Heart right ventricle (tissue), 16 donors: Measurements from ENCODE around the gene DLEC1. TPM values are rescaled to one million over a fixed set of nuclear protein-coding genes. Genes with fewer than 3 reads are reported as not detected.

Experiments used
- ATAC-seq, 8 donors: fragments of 200-7000 bp; cut with Tn5 transposase; one replicate each; pipeline ENCODE4 v1.9.1; 2020; ENCODE audit warnings: mild to moderate bottlenecking in 8 of 8, moderate library complexity in 8 of 8, moderate number of reproducible peaks in 1 of 8
- DNase-seq, 2 donors: peaks; one replicate each; pipeline ENCODE4 v3.0.0-alpha.2; 2020
- H3K27ac ChIP-seq, 10 donors: fragments of 200-600 bp; sonication (generic) in 2 of 10; one replicate each; pipeline versions ENCODE4 v1.5.0 to v1.8.0; 2020 to 2022; ENCODE audit warnings: mild to moderate bottlenecking in 3 of 10
- H3K27me3 ChIP-seq, 7 donors: fragments of 200-600 bp; one replicate each; pipeline ENCODE4 v1.8.0; 2021 to 2022; ENCODE audit warnings: mild to moderate bottlenecking in 2 of 7
- H3K36me3 ChIP-seq, 9 donors: fragments of 200-600 bp; sonication (generic) in 1 of 9; one replicate each; pipeline versions ENCODE4 v1.5.0 to v1.8.0; 2020 to 2022; ENCODE audit warnings: mild to moderate bottlenecking in 2 of 9
- H3K4me1 ChIP-seq, 9 donors: fragments of 200-600 bp; sonication (generic) in 1 of 9; one replicate each; pipeline versions ENCODE4 v1.5.0 to v1.8.0; 2020 to 2022; ENCODE audit warnings: mild to moderate bottlenecking in 4 of 9
- H3K4me3 ChIP-seq, 10 donors: fragments of 200-600 bp; sonication (generic) in 2 of 10; one replicate each; pipeline versions ENCODE4 v1.5.0 to v1.8.0; 2020 to 2022; ENCODE audit warnings: mild to moderate bottlenecking in 7 of 10, moderate library complexity in 2 of 10
- H3K9me3 ChIP-seq, 11 donors: fragments of 200-600 bp in 10 of 11; sonication (generic) in 2 of 11; one replicate each; pipeline versions ENCODE4 v1.5.0 to v1.8.0; 2013 to 2022; ENCODE audit warnings: mild to moderate bottlenecking in 2 of 11, control low read depth in 1 of 11, moderate library complexity in 1 of 11
- WGBS, 2 donors: extraction: QIAGEN DNeasy Blood & Tissue Kit; methylation state at CpG; one replicate each; pipeline ENCODE4 v1.1.7; 2013; ENCODE audit warnings: inconsistent platforms in 1 of 2; 5-methylcytosine and 5-hydroxymethylcytosine counted together
- intact Hi-C, 10 donors: fragments of 100-400 bp; cut with DNase I; formaldehyde crosslinking; loops; one replicate each; pipeline versions ENCODE4 v1.11.1 to v1.14.2; 2022
- polyA plus RNA-seq, 2 donors: library from polyadenylated mRNA; stranded (reverse); fragments of 200-250 nt; gene quantifications; one replicate each; pipeline ENCODE4 v1.2.3, GENCODE V29; 2013
- total RNA-seq, 10 donors: library from RNA; stranded (reverse); fragmentation: NEBNext Ultra II Directional in 3 of 10; extraction: Animal tissue kit (Norgen Biotek cat#: 25700) in 3 of 10; gene quantifications; one replicate each; pipeline versions ENCODE4 v1.2.1 to v1.2.4, GENCODE V29; 2021 to 2023
- TF ChIP-seq, protein P1 (sequence below), 9 donors: fragments of 200-600 bp; sonication (generic) in 2 of 9; IDR thresholded peaks; one replicate each; pipeline versions ENCODE4 v1.5.0 to v1.8.0; 2021 to 2022; ENCODE audit warnings: antibody characterized with exemption in 9 of 9, mild to moderate bottlenecking in 5 of 9, moderate library complexity in 1 of 9
- donor health status: Arrhythmogenic right ventricular cardiomyopathy.
- donor health status: ischemic (EF 13 %, LVEDD 7.1; RV severe dilation, severe dysfunction).
- donor health status: healthy with polysubstance abuse.
- donor health status: DM: no; HTN: yes; CAD: no.
- donor health status: DM: no; HTN: no; CAD: no.
- donor health status: ischemic (EF 25% LVEDD 6.9; RV normal size, moderate dysfunction).
- donor health status: ischemic (EF 25% LVEDD 5.7; RV mildly dilated, moderate dysfunction).
- donor health status: healthy.
- donor health status: DM: yes; HTN: yes; CAD: no.
- donor health status: Ischemic cardiomyopathy.
- donor health status: ischemic (EF 35%, LVEDD 5.7; RV mildly dilated, moderate dysfunction).
- donor health status: nonischemic (EF 11% LVEDD 7.7; RV severe dilation, severe dysfunction).
- donor health status: DM: yes; HTN: yes; CAD: no.
- donor health status: PGD.
- donor health status: ischemic (EF 29% LVEDD 5.4; RV normal size, mild dysfunction).
- donor health status: nonischemic (EF 23%, LVEDD 6.1; RV moderate dilation, normal function).

DLEC1 gene
- total and polyA plus RNA-seq, 12 donors = 0.09 to 0.66 (median 0.30) TPM; not detected in 4

DNA sequence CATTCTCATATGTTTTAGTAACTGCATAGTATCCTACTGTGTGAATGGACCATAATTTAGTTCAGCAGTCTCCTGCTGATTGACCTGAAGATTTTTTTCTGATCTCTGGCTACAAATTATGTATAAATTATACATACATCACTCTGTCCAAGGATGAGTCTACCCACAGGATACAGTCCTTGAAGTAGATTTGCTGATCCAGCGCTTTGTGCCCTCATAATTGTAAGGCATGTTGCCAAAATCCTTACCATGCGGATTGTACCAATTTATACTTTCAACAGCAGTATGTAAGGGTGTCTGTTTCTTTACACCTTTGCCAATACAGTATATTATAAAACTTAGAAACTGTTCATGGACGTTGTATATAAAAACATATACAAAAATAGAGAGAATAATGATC, 51.4 kb downstream of the DLEC1 start:
- Histone ChIP-seq H3K27ac (no peak overlapping the region), H3K4me1 (no peaks in the 10 kb centered on the region), H3K9me3 (peaks cover 0 to 12% (median 0%) of the 10 kb centered on the region in 11 donors), H3K36me3 (no peaks in the 10 kb centered on the region), H3K27me3 (peaks cover 0 to 8% (median 0%) of the 10 kb centered on the region in 7 donors), H3K4me3 (no peak overlapping the region)
- no peak for ATAC-seq
- TF ChIP-seq, protein P1, sequence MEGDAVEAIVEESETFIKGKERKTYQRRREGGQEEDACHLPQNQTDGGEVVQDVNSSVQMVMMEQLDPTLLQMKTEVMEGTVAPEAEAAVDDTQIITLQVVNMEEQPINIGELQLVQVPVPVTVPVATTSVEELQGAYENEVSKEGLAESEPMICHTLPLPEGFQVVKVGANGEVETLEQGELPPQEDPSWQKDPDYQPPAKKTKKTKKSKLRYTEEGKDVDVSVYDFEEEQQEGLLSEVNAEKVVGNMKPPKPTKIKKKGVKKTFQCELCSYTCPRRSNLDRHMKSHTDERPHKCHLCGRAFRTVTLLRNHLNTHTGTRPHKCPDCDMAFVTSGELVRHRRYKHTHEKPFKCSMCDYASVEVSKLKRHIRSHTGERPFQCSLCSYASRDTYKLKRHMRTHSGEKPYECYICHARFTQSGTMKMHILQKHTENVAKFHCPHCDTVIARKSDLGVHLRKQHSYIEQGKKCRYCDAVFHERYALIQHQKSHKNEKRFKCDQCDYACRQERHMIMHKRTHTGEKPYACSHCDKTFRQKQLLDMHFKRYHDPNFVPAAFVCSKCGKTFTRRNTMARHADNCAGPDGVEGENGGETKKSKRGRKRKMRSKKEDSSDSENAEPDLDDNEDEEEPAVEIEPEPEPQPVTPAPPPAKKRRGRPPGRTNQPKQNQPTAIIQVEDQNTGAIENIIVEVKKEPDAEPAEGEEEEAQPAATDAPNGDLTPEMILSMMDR (IDR thresholded peaks at IDR 0.05) = no peak
- 89 to 93% methylated on average over 3 of the region's 3 CpGs for WGBS, 2 donors
- intact Hi-C loops = no loop called here
- DNase-seq = no peak

DNA sequence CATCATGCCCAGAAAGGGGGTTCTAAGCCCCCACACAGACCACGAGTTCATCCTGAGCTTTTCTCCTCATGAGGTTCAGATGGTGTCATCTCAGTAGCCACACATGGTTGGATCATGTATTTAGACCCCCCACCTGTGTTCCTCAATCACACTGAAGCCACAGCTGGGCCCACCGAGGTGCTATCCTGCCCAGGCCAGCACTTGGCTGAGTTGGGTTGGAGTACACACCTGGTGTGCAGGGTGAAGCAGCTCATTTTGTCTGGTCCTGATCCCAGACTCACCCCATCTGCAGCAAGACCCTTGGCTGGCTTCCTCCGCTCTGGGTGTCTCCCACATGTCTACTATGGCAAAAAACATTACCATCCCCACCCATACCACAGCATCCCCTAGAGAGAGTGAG, 56.0 kb downstream of the DLEC1 start:
- intact Hi-C loops = no loop called here

DNA sequence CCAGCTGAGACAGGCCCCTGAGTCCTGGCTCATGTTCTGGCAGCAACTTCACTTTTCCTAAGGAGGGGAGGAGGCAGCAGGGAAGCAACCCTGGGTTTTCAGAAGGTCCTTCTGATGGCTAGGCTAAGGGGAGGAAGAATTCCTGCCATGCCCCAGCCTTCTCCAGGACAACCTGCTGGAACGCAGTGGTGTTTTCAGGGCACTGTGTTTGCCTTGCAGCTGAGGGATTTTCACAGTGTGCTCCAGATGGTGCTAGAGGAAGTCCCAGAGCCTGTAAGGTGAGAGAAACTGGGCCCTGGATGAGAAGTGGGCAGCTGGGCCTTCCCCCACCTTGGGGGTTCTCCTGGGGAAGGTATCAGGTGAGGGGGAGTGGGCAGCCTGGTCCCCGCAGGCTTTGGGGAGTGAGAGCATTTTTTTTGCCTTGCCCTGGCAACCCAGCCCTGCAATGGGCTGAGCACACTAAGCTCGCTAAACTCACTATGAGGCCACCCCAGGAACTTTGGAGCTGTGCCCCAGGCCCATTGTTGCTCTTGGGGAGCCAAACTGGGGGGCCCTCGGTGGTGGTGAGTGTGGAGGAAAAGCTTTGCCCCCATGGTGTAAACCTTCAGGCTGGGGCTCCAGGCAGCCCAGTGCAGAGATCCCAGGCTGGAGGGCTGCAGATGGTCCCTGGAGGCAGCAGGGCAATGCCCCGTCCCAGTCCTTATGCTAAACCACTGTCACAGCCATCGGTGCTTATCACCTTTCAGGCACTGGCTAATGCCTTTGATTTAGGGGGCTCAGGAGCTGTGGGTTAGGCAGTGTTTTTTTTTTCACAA, 56.9 kb downstream of the DLEC1 start:
- no peak overlapping the region for H3K27ac ChIP-seq
- no peak for DNase-seq
- TF ChIP-seq, protein P1 (IDR thresholded peaks at IDR 0.05) = no peak
- no peaks in the 10 kb centered on the region for H3K4me1 ChIP-seq
- H3K9me3 ChIP-seq = no peaks in the 10 kb centered on the region
- H3K36me3 ChIP-seq = no peaks in the 10 kb centered on the region
- ATAC-seq = no peak
- no peak overlapping the region for H3K4me3 ChIP-seq
- peaks cover 0 to 29% (median 0%) of the 10 kb centered on the region in 7 donors for H3K27me3 ChIP-seq
- 80 to 81% methylated on average over 6 of the region's 6 CpGs for WGBS, 2 donors
- intact Hi-C loops = no loop called here

More for the DNA sequence above, 56.0 kb downstream of the DLEC1 start:
- H3K4me3 ChIP-seq = no peak overlapping the region
- no peaks in the 10 kb centered on the region for H3K4me1 ChIP-seq
- DNase-seq (no peak), ATAC-seq (no peak)
- H3K9me3 ChIP-seq = no peaks in the 10 kb centered on the region
- H3K36me3 ChIP-seq = no peaks in the 10 kb centered on the region
- no peak overlapping the region for H3K27ac ChIP-seq
- 86 to 88% methylated on average over 3 of the region's 3 CpGs for WGBS, 2 donors
- TF ChIP-seq, protein P1 (IDR thresholded peaks at IDR 0.05) = no peak
- peaks cover 0 to 29% (median 0%) of the 10 kb centered on the region in 7 donors for H3K27me3 ChIP-seq

DNA sequence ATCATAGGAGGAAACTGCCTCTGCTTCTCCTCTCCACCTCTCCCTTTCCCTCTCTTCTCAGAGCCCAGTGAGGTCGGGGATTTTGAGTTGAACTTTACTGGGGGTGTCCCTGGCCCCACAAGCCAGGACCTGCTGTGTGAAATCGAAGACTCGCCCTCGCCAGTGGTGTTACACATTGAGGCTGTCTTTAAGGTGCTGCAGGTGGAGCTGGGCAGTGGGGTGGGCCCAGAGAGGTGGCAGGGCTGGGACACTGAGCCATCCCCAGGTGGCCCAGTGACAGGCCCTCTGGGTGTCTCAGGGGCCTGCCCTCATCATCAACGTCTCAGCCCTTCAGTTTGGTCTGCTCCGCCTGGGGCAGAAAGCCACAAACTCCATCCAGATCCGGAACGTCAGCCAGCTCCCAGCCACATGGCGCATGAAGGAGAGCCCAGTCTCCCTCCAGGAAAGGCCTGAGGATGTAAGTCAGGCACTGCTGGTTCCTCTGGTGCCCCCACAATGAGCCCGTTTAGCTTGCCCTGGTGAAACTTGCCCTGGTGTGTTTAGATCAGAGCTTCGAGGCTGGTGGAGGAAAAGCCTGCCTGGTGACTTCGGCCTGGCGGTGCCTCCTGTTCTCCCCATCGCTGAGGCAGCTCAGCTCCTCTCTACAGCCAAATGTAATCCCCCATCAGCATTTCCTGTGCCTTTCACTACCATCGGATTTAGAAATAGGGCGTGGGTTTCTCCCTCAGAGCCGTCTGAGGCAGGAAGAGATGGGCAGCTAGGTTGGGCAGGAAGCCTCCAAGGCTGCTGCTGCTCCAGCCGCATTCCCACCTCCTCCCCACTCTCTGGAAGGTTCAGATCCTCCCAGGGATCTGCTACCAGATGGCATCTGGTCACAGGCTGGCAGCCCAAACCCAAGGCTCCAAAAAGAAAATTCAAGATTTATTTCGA, 58.7 kb downstream of the DLEC1 start:
- H3K4me3 ChIP-seq = no peak overlapping the region
- no peak overlapping the region for H3K27ac ChIP-seq
- 74 to 77% methylated on average over 19 of the region's 19 CpGs for WGBS, 2 donors
- TF ChIP-seq, protein P1 (IDR thresholded peaks at IDR 0.05) = no peak
- H3K27me3 ChIP-seq = peaks cover 0 to 29% (median 0%) of the 10 kb centered on the region in 7 donors
- H3K9me3 ChIP-seq = no peaks in the 10 kb centered on the region
- peaks cover 0 to 3% (median 0%) of the 10 kb centered on the region in 9 donors for H3K4me1 ChIP-seq
- DNase-seq (no peak), ATAC-seq (no peak)
- intact Hi-C loops = no loop called here
- H3K36me3 ChIP-seq = no peaks in the 10 kb centered on the region
